Activated CD4-positive, alpha-beta T cell treated with anti-CD3 and anti-CD28 coated beads, Interleukin-2, Interleukin-6, amounts not matched to agents 100 ng/mL and 50 ng/mL, durations not matched to agents 16 hours and 8 hours (primary cell): ENCODE results near the gene RASSF6.
"Not testable (repeated sequence)": the region's sequence is repeated elsewhere in the genome, so short reads cannot be mapped to it uniquely, and the experiment has no call there.

Experiments used
- DNase-seq: peaks from one replicate; pipeline ENCODE4 v3.0.0-alpha.2; 2020

RASSF6 gene

DNA sequence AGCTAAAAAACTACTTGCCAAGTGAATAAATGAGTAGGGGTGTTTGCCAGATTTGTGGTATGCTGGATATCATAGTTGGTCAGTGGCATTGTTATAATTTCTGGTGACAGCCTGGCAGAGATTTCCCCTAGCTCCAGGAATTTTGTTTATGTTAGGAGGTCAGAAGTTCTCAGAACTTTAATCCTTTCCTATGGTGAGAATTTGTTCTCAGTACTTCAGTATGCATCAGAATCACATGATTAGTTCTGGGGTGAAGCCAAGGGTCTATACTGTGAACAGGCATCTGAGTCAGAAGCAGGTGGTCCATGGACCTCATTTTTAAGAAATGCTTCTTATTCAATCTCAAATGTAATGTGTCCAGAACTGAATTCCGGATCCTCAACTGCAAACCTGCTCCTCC is 10.5 kb downstream of the RASSF6 start:
- DNase-seq = no peak

DNA sequence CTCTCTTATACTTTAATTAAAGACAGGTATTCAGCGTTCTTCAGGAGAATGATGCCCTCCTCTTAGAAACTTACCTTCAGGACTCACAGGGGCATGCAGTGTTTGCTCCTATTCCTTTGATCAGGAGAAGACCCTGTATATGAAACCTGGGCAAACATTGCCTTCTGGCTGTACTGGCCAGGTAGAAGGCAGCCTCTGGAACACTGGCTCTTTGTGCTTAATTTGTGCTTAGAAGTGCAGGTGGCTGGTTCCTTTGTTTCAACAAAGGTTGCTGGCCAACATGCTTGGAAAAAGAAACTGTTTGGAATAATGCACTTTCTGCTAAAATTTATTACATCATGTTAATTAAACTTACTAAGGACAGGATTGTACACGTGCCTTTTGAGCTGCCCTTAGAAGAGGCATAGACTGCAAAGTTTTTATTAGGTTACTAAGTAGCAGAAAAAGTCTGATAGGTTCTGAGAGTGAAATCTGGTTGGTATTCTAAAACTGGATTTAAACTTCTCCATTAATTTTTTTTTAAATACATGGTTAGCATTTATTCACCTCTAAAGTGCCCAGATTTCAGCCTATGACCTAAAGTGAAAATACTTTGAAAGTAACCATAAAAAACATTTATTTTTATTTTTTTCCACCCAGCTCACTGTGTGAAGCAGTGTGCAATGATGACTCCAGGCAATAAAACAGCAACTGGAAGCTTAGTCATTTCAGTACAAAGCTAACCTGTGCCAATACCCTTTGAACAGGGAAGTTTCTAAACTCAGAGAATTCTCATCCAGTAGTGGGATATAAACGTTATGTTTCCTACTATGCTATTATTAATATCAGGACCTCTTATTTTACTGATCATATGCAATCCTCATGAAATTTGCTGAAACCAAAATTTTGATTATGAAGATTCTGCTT is 11.3 kb downstream of the RASSF6 start:
- DNase-seq = no peak

DNA sequence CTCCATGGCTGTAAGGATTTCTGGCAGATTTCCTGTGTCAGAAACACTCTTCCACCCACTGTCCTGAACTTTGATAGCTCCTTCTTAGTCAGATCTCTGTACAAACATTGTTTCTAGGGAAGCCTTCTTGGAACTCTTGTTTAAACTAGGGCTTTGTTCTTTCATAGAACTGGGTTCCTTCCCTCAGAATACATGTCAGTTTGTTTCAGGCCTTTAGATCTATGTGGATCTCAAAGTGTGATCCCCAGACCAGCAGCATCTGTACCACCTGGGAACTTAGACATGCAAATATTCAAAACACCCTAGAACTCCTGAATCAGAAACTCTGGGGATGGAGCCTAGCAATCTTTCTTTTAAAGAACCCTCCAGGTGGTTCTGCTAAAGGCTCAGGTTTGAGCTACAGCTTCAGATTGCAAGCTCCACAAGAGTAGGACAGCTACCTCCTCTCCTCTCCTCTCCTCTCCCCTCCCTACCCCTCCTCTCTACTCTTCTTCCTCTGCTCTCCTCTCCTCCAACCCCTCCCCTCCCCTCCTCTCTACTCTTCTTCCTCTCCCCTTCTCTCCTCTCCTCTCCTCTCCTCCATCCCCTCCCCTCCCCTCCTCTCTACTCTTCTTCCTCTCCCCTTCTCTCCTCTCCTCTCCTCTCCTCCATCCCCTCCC is 12.7 kb downstream of the RASSF6 start:
- DNase-seq = no peak

DNA sequence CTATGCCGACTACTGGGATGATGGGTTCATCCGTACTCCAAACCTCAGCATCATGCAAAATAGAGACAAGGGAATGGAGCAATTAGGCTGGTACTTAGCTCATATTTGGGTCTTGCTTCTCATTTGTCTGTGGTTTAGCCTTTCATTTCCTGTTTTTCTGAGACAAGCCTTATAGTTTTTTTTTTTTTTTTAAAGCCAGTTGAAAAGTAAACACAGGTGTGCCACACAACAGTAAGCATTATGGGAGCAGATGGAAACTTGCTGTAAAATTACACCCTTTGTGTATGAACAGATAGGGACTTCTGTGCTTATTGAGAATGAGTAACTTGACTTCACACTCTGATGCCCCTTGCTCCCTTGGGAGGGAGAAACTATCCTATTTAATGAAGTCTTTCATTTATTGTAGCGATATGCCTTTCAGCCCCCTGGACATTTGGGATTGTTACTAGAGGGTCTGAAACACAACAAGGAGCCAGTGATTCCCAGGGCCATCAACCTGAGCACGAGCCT is 13.7 kb downstream of the RASSF6 start:
- no peak for DNase-seq

DNA sequence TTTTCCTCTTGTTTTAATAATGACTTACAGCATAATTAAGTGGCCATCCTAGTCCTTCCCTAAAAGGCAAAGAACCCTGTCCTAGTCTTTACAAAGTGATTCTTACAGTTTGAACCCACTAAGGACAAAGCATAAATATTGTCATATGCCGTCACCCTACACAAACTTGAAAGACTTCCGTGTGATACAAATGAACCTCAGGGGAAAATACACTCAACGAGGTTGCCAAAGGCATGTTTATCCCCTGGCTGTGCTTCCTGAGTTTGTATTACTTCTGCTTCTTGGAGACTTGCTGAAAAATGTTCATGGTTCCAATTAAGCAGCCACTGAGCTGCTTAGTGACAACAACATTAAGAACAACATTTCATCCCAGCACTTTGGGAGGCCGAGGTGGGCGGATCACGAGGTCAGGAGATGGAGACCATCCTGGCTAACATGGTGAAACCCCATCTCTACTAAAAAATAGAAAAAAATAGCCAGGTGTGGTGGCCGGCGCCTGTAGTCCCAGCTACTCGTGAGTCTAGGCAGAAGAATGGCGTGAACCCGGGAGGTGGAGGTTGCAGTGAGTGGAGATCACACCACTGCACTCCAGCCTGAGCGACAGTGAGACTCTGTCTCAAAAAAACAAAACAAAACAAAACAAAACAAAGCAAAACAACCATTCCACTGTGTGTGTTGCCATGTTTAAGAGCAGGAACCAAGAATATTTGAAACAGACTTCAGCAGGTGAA is 16.2 kb downstream of the RASSF6 start:
- DNase-seq = no peak

DNA sequence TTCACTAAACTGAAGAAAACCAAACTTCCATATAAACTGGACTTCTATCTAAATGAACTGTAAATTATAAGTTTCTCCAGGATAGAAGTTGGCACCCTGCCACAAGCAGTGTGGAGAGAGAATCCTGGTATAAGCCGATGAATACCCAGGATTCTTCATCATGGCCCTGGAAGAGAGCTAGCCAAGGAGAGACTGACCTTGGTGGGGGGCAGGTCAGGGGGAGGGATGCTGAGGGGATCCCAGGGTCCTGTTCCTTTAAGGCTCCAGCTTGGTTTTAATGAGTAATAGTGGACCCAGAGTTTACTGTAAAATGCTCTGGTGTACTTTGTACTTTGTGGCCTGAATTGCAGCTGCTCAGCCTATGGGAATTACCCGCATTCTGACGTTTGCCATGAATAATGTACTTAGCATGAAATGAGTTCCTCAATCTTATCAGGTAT is 16.9 kb downstream of the RASSF6 start:
- DNase-seq = no peak

DNA sequence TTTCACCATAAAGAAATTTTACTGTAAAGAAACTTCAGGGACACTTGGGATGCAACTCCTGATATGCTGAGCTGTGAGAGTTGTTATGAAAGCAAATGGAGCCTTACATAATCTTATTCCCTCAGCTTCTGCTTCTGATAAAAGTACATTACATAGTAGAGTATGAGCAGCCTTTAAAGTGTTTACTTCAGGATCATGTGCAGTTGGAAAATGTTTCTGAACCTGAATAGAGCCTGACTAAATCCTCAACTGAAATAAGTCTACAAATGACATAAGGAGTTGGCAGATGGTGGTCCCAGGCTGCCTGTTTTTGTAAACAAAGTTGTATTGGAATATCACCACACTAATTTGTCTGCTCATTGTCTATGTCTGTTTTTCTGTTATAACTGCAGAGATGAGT is 19.3 kb downstream of the RASSF6 start:
- DNase-seq = no peak

DNA sequence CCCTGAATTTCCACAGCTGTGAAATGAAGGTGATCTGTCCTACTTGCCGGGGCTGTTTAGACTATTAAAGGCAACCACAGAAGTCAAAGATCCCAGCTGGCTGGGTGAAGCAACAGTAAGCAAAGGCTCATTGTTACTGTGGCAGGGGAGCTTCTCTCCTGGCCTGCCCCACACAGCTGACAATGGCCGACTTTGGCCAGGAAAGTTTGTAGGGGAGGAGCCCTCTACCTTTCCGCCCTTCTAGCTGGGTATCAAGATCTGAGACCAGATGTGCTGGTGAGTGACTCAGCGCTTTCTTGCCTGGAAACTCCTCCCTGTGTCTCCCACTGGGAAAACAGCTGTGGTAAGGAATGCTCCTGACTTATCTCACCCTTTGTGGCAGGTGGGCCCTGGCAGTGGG is 21.1 kb downstream of the RASSF6 start:
- DNase-seq = no peak

DNA sequence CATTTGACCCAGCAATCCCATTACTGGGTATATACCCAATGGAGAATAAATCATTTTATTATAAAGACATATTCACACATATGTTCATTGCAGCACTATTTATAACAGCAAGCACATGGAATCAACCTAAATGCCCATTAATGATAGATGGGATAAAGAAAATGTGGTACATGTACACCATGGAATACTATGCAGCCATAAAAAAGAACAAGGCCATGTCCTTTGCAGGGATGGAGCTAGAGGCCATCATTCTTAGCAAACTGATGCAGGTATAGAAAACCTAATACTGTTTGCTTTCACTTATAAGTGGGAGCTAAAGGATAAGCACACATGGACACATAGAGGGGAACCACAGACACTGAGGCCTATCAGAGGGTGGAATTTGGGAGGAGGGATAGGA is 22.6 kb downstream of the RASSF6 start:
- DNase-seq = no peak

DNA sequence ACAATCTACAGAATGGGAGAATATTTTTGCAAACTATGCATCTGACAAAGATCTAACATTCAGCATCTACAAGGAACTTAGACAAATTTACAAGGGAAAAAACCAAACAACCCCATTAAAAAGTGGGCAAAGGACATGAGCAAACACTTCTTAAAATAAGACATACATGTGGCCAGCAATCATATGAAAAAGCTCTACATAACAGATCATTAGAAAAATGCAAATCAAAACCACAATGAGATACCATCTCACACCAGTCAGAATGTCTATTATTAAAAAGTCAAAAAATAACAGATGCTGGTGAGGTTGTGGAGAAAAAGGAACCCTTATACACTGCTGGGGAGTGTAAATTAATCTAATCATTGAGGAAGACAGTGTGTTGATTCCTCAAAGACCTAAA is 23.1 kb downstream of the RASSF6 start:
- not testable (repeated sequence) for DNase-seq

DNA sequence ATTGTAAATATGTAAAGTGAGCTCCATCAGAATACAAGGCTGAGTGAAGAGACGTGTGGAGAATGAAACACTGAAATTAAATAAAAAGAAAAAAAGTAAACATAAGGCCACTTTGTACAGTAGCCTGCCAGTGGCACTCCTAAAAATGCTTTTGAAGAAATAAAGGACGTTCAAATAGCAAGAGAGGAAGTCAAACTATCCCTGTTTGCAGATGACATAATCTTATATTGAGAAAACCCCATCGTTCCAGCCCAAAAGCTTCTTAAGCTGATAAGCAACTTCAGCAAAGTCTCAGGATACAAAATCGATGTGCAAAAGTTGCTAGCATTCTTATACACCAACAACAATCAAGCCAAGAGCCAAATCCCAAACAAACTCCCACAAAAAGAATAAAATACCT is 24.2 kb downstream of the RASSF6 start:
- no peak for DNase-seq

DNA sequence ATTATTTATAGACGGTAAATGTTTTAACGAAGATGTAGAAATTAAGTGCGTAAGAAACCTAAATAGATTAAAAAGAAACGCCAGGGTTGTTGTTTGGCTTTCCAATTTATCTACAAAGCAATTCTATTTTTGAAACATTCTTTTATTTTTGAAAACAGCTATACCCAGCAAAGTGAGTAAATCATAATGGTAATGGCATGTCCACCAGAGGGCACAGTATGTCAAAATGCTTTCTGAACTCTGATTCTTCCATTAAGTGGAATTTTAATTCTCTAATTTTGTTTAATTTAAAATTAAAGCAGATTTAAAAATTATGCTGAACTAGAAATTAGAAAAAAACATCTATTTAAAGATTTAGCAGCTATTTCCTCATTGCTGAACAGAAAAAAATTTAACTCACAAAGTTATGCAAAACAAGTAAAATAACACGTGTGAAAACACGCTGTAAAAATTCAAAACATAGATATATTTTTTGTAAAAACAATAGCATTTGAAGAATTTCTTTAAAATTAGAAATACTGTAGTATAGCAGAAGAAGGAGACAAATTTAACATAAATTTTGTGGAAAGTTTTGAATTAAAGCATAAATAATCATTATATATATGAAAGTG is 26.5 kb downstream of the RASSF6 start:
- peak; percentile 1 for DNase-seq

DNA sequence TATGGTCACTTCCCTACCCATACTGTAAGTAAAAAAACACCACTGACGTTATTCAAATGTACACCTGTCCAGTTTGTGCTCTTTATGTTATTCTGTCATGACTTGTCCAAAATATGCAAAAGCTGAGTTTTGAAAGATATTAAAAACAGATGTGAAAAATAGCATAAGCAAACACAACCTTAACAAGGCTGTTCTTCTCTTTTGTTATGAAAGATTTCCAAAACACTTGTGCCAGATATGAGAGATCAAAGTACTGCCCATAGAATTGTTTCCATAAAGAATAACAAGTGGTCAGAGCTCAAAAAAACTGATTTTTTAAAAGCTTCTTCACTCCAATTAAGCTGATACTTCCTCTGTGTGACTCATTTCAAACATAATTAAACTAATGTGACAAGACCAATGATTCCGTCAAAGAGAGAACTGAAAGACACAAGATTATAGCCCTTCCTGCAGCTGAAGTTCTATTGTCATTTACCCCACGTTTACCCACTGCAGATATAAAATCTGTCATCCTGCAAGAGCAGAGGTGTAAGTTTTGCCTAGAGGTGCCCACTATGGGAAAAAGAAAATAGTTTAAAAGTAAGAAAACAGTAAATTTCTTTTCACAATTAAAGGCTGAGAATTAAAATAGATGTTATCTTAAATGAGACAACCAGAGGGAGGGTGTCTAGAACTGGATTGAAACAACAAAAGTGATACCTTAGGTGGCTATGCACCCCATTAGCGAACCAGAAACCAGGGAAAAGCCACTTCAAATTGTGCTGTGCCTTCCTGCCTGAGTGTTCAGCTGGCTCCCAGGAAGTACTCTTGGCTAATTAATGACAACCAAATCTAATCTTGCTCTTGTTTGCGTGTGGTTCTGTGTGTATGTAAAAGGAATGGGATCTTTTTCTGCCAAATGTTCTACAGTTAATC is 30.1 kb downstream of the RASSF6 start:
- no peak for DNase-seq

DNA sequence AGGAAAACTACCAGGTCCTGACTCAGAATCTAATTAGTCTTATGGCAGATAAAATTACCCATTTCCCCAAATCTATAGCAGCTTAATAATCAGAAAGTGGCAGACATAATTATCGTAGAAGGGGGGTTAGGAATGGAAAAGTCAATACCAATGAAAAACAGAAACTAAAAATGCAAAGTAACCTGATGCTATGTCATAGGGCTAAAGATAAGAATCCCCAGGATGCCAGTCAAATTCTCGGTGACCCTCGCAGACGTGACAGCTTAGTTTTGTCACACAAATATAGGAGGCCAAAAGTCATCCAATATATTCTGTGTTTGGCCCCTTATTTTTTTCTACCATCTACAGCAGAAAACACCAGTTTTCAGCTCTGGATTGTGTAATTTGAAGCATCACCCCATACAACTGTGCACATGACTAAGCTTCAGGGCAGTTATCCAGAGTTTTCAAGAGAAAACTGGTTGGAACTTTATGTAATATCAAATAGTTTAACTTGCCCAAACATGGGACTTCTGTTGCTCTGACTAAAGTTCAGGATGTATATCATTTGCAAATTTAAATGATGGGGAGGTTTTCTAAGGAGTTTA is 30.9 kb downstream of the RASSF6 start:
- DNase-seq = no peak

DNA sequence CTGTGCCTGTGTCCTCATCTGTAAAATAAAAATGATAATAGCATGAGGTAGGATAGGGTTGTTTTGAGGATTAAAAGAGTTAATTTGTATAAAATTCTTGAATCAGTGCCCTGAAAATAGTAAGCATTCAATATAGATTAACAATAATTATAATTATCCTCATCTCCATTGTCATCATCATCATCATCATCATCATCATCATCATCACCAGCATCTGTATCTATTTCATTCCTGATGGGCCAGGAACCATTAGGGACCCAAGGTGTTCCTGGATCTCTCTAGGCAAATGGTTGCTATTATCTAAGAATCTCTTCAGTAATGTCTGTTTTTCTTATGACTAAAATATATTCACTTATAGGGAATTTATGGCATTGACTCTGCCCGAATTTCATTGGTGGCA is 31.6 kb downstream of the RASSF6 start:
- no peak for DNase-seq

DNA sequence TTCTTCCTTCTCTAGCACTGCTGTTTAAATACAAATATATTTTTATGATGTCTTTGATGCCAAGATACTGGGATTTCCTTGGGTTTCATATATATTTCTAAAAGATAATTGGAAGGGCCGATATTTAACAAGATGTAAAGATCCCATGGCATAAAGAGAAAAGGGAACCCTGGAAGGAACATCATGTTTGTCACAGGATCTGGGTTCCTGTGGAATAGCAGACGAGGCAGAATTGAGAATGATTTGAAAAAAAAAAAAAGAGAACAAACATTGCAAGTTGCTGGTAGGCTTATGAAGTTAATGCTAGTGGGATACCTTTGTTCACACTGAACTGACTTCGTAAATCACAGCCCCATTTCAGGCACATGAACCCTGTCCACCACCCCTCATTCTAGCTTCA is 33.6 kb downstream of the RASSF6 start:
- no peak for DNase-seq

DNA sequence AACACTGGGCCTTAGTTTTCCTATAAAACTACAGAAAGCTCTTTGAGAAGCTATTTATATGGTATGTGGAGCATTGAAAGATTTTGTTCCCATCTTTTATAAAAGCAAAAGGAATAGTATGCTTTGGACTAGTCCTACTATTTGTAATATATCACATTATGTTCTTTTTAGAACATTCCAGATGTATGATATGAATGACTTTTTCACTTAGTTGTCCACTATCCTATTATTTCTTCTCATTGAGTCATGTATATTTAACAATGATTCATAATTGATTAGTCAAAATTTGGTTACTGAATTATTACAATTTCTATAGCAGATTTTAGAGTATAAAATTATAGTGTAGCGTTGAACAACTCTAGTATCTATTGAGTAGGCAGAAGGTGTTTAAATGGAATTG is 34.2 kb downstream of the RASSF6 start:
- no peak for DNase-seq

DNA sequence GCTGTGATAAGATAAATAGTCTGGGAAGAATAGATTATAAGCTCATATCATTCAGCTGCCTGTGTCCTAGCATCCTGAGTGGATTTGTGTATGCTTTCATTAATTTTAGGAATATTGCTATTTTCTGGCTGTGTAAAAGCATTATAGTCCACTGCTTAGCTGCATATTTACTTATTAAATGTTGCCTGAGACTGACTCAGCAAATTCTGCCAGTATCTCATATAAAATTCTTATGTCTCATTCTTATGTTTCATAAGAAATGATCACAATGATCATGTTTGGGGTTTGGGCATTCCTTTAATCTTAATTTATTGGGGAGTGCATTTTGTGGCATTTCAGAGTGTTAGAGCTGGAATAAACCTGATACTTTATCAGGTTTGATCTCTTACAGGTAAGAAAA is 34.9 kb downstream of the RASSF6 start:
- DNase-seq = no peak

DNA sequence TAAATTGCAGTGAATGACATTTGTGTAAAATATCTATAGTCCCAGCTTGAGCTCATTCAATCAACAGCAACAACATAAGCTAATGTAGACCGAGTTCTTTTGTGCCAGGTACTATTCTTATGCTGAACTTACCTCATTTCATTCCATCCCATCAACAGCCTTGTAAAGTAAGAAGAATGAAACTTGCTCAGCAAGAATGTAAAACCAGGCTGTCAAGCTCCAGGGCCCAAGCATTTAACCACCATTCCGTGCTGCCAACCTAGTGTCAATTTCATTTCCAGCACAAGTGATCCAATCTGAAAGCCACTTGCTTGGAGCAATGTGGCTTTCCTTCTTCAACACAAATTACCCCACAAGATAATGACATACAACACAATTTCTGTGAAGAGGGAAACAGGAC is 36.6 kb downstream of the RASSF6 start:
- DNase-seq = no peak

DNA sequence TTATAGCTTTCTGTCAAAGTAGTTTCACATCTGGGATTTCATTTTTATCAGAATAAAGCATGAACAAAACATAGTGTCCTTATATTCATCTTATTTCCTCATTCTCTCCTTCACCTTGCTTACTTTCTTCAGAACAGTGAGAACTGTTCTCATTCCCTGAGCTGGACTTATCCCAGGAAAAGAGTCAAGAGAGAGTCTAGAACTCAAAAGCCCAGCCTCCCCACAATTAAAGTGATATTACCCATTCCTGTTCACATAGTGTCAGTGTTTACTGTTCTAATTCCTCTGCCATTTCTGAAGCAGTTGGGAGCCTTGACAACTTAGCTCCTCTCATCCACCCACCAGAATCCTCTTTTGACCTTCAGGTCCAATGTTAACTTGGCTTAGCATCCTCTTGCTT is 42.9 kb downstream of the RASSF6 start:
- no peak for DNase-seq

DNA sequence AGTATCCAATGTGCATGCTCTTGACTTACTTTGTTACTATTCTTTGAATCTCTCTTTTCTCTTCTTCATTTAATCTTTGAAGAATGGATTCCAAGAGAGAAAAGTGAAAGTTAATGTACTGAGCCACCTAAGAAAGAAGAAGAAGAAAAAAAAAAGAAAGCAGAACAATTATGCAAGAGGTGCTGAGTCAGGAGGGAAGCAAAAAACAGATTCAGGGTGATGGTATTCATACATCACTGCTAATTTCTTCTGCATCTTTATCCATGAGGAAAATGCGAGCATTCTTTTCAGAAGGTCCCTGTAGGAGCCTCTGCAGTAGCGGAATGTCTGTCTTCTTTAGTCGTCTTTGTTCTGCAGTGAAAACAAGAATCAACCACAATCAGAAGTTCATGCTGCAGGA is 43.9 kb downstream of the RASSF6 start:
- DNase-seq = no peak

DNA sequence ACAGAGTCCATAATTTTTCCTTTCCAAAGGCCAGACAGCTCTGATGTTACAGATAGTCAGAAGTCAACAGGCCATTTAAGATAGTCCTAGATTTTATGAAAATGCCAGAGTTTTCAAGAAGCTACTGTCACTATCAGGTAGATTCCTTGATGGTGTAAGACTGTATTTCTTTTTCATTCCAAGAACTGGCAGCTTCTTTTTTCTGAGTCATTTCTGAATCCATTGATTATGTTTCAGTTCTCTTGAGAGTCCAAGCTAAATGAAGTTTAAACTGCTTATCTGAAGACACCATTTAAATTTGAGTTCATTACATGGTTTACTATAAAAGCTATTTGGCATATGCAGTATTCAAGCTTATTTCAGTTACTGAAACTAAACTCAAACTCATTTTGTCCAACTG is 44.6 kb downstream of the RASSF6 start:
- peak; percentile 2 for DNase-seq
